Left lung (tissue), 10 donors: Measurements from ENCODE around the gene ZBTB40. TPM values are rescaled to one million over a fixed set of nuclear protein-coding genes. Genes with fewer than 3 reads are reported as not detected.

Experiments used
- ATAC-seq: fragments of 200-7000 bp; cut with Tn5 transposase; one replicate; pipeline ENCODE4 v1.9.1; 2020; ENCODE audit warnings: moderate library complexity
- DNase-seq, 4 donors: peaks; one replicate each; pipeline ENCODE4 v3.0.0-alpha.2; 2013 to 2020
- H3K27ac ChIP-seq, 2 donors: fragments of 200-600 bp; sonication (generic) in 1 of 2; one replicate each; pipeline versions ENCODE4 v1.5.0 to v1.8.0; 2020 to 2021
- H3K27me3 ChIP-seq, 2 donors: fragments of 200-600 bp; sonication (generic) in 1 of 2; one replicate each; pipeline versions ENCODE4 v1.5.0 to v1.8.0; 2020 to 2021
- H3K36me3 ChIP-seq, 2 donors: fragments of 200-600 bp; sonication (generic) in 1 of 2; one replicate each; pipeline versions ENCODE4 v1.5.0 to v1.8.0; 2020 to 2021
- H3K4me1 ChIP-seq, 2 donors: fragments of 200-600 bp; one replicate each; pipeline ENCODE4 v1.8.0; 2021
- H3K4me3 ChIP-seq, 2 donors: fragments of 200-600 bp; sonication (generic) in 1 of 2; one replicate each; pipeline versions ENCODE4 v1.5.0 to v1.8.0; 2020 to 2021; ENCODE audit warnings: mild to moderate bottlenecking in 1 of 2
- H3K9me3 ChIP-seq, 2 donors: fragments of 200-600 bp; sonication (generic) in 1 of 2; one replicate each; pipeline versions ENCODE4 v1.5.0 to v1.8.0; 2020 to 2021
- CTCF ChIP-seq, 2 donors: fragments of 200-600 bp; sonication (generic) in 1 of 2; IDR thresholded peaks; one replicate each; pipeline versions ENCODE4 v1.5.0 to v1.8.0; 2021; ENCODE audit warnings: antibody characterized with exemption in 2 of 2
- intact Hi-C, 2 donors: fragments of 100-400 bp; cut with DNase I; formaldehyde crosslinking; loops; one replicate each; pipeline versions ENCODE4 v1.11.2 to v1.14.2; 2022
- polyA plus RNA-seq, 6 donors: library from polyadenylated mRNA; unstranded; fragments of 120-200 nt; gene quantifications; one replicate each; pipeline ENCODE4 v1.2.1, GENCODE V29; 2013; ENCODE audit not compliant: insufficient read length in 6 of 6
- total RNA-seq, 2 donors: library from RNA; stranded (reverse); fragmentation: NEBNext Ultra II Directional; extraction: Animal tissue kit (Norgen Biotek cat#: 25700); gene quantifications; one replicate each; pipeline ENCODE4 v1.2.1, GENCODE V29; 2021
- donor health status: DM: no; HTN: yes; CAD: no.
- donor health status: DM: no; HTN: no; CAD: no.

Gene ZBTB40
- total and polyA plus RNA-seq, 8 donors: 16.0 to 24.8 (median 21.0) TPM

GRCh38 chr1:22556391-22557104 lies 104.9 kb downstream of the ZBTB40 start:
- Histone ChIP-seq H3K36me3 (no peaks in the 10 kb centered on the region), H3K27me3 (peaks cover 12 to 98% of the 10 kb centered on the region in 2 donors), H3K27ac (no peak overlapping the region), H3K4me1 (no peaks in the 10 kb centered on the region), H3K4me3 (no peak overlapping the region), H3K9me3 (no peaks in the 10 kb centered on the region)
- ATAC-seq: peak; percentile 19
- TF ChIP-seq CTCF (IDR thresholded peaks at IDR 0.05): no peak
- DNase-seq: peak in 1 of 4 donors; percentile 24
- intact Hi-C loops: no loop called here

DNA sequence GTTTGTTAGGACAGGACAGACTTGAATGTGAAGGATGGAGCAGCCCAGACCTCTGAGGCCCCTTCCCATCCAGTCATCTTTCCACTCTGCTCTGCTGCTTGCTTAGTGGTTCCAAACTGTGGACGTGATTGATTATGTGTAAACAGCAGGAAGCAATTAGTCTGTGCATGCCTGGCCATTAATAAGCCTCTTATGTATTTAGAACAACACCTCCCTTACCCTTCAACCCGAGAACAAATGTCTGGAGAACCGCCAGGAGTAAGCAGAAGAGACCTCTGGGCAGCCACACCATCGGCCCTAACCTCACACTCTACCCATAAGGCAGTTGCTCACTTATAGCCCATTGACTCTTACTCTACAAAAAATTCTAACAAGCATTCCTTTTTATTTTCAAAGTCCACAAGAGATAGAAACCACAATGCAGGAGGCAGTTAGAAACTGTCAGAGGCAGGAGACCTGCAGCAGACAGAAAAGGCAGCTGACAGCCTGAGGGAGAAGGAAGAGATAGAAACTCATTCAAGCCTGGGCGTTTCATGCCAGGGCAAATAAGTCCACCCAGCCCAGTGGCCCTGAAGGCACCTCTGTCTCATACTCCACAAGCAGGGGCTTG lies 105.8 kb downstream of the ZBTB40 start:
- H3K9me3 ChIP-seq: no peaks in the 10 kb centered on the region
- intact Hi-C loops: no loop called here
- TF ChIP-seq CTCF (IDR thresholded peaks at IDR 0.05): no peak
- H3K27me3 ChIP-seq: peaks cover 21 to 98% of the 10 kb centered on the region in 2 donors
- no peaks in the 10 kb centered on the region for H3K36me3 ChIP-seq
- no peak overlapping the region for H3K4me3 ChIP-seq
- no peak overlapping the region for H3K27ac ChIP-seq
- H3K4me1 ChIP-seq: no peaks in the 10 kb centered on the region
- ATAC-seq (no peak), DNase-seq (peak in 1 of 4 donors; percentile 17)

GRCh38 chr1:22562584-22563583 lies 111.2 kb downstream of the ZBTB40 start, which contains the start of gene EPHA8:
Gene EPHA8 (plus strand): TSS chr1:22563489. CDS start chr1:22563636, 147 bp downstream.
- H3K9me3 ChIP-seq: no peaks in the 10 kb centered on the region
- H3K27ac ChIP-seq: no peak within 1 kb of the TSS
- no peak within 1 kb of the TSS for H3K4me3 ChIP-seq
- TF ChIP-seq CTCF (IDR thresholded peaks at IDR 0.05): no peak
- H3K36me3 ChIP-seq: no peaks in the 10 kb centered on the region
- DNase-seq (peak in 1 of 4 donors; percentile 67), ATAC-seq (no peak)
- peaks cover 28 to 97% of the 10 kb centered on the region in 2 donors for H3K27me3 ChIP-seq
- intact Hi-C loops: no loop called here
- peaks cover 0 to 4% of the 10 kb centered on the region in 2 donors for H3K4me1 ChIP-seq

DNA sequence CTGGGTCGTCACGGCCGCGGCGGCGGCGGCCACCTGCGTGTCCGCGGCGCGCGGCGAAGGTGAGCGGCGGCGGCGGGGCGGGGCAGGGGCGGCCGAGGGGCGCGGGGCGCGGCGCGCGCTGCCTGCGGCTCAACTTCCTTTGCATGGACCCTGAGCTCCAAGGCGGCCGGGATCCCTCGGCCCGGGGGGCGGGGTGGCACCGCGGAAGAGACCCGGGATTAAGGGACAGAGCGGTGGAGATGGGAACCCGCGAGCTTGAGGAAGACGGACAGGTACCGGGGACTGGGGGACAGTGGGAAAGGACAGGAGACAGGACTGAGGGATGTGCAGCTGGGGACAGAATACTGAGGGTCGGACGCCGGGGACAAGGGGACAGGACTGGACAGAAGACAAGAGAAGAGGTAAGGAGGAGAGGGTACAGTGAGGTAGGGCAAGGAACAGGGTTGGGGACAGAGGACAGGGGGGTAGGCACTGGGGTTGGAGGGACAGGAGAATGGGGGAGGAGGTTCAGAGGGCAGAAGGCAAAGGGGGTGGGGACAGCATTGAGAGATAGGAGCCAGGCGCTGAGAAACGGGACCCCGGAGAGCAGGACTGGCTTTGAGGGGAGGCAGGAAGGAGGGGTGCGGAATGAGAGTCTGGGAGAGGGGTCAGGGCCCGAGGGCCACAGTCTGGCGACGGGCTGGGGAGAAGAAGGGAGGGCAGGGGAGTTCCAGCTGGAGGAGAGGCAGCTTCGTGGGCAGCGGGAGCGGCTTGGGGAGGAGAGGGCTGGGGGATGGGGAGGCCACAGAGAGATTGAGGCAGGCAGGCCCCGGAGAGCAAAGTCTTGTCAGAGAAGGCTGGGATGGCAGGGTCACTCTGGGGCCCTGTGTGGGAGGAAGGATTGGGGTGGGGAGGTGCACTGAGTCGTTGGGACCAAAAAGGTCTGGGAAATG lies 112.3 kb downstream of the ZBTB40 start:
- ATAC-seq: no peak
- no peaks in the 10 kb centered on the region for H3K36me3 ChIP-seq
- H3K9me3 ChIP-seq: no peaks in the 10 kb centered on the region
- TF ChIP-seq CTCF (IDR thresholded peaks at IDR 0.05): no peak
- peaks cover 28 to 94% of the 10 kb centered on the region in 2 donors for H3K27me3 ChIP-seq
- intact Hi-C loops: no loop called here
- peak in 1 of 4 donors; percentile 64 for DNase-seq
- no peak overlapping the region for H3K4me3 ChIP-seq
- peaks cover 0 to 4% of the 10 kb centered on the region in 2 donors for H3K4me1 ChIP-seq
- no peak overlapping the region for H3K27ac ChIP-seq
